NCI-H2196 (cell line): ENCODE data around the gene BAG5.

Experiments
- DNase-seq: peaks from one replicate; lab custom pipeline; 2025; ENCODE audit not compliant: unreplicated experiment; lab: John Stamatoyannopoulos, UW

The BAG5 gene

GRCh38 chr14:103535891-103536565 is 26.4 kb downstream of the BAG5 start:
- no peak for DNase-seq

DNA sequence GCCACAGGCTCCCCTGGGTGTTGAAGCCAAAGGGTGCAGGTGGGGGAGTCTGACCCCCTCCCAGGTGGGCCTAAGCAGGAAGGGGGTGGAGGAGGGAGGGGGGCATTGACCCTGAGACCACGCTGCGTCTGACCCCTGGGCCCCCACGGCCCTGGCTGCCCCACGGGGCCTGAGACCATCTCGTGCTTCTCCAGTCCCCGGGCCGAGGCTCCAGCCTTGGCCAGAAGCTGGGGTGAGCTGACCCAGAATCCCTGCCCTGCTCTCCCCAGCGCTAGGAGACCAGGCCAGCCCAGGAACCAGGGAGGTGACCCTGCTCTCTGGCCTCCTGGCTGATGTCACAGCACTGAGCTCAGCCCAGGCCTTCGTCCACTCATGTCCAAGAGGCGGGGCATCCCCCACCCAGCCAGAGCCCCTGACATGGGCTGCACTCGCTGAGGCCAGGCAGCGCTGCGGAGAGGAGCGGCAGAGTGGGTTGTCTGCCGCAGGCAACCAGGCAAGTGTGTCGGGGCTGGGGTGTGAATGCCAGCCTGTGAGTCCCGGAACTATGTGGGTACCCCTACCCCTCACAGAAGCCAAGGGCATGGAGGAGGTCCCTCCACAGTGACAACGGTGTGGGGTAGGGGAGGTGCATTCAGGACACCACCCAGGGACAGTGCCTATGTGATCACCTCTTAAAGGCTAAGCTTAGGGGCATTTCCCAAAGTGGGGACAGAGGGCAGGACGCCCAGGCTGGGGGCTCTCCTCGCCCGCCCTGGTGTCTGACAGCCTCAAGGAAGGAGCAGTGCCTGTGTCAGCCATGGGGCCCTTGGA is 27.2 kb downstream of the BAG5 start:
- no peak for DNase-seq

DNA sequence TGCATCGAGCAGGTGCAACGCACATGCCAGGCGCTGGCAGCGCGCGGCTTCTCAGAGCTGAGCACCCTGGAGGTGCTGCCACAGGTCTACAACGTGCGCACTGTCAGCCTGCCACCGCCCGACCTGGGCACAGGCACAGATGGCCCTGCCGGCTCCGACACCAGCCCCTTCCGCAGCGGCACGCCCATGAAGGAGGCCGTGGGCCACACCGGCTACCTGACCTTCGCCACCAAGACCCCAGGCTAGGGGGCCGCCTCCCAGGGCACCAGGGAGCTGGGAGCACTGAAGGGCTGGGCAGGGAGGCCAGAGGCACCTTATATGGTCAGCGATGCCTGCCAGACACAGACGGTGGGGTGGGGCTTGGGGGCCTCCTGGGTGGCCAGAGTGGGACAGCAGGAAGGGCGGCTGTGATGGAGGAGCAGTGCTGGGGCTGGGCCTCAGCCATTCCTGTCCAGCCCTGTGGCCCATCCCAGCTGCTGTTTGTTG is 27.8 kb downstream of the BAG5 start:
- no peak for DNase-seq

- DNase-seq: no peak
These were observed 28.4 kb downstream of the BAG5 start for GRCh38 chr14:103533999-103534575.

- no peak for DNase-seq
These were observed 29.1 kb downstream of the BAG5 start for GRCh38 chr14:103533137-103533998.

DNA sequence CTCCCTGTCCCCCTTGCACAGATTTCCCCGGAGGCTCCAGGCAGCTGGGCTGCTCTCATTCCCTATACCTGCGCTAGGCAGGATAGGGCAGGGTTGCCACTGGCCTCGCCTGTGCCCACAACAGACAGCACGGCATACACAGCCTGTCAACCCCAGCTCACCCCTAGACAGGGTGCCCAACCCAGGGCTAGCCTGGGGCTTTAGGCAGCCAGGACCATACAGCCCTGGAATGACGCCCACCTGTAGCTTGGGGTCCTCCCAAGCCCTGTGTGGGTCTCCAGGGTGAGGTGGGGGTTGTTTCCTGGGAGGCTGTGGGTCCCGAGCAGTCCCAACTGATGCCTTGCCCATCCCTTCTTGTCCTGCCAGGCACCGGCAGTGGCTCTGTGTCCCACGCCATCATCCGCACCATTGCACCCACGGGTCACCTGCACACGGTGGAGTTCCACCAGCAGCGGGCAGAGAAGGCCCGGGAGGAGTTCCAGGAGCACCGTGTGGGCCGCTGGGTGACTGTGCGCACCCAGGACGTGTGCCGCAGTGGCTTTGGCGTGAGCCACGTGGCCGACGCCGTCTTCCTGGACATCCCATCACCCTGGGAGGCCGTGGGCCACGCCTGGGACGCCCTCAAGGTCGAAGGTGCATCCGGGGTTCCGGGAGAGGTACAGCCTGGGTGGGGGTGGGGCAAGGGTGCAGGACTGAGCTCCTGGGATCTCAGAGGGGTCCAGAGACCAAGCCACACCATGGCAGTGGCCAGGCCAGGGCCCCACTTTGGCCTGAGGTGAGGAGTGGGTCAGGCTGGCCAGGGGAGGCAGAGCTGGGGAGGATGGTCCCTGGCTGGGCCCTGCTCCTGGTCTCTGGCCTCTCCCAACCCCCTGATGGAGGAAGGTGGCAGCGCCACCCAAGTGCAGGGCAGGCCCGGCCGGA is 30.0 kb downstream of the BAG5 start:
- no peak for DNase-seq

DNA sequence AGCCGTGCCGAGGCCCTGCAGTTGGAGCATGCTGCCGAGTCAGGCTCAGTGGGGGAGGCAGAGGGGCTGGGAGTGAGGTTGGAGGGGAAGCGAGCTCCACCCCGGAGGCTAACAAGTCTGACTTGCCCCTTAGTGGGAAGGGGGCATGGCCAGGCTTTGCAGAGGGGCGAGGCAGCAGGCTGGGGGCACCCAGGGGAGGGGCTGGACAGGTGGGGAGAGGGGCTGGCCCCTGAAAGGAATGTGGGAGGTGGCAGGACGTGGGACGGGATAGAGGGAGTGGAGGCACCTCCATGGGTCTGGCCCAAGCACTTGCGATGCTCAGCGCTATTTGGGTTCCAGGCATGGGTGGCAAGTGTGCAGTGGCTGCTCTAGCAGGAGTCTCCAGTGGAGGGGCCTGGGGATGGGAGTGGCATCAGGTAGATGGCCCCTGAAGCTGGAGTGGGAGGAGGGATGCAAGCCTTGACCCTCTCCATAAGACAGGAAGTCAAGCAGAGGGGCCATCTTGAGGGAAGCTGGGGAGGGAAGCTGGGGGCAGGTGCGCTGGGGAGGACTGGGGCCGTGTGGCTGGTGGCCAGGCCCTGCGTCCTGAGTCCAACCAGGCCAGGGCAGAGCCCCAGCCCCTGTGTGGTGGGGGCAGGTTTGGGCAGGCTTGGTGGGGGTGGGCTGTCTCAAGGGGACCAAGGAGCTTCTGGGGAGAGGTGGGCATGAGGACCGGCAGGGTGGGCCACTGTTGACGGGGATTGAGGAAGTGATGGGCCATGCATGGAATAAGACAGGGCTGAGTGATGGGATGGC is 30.8 kb downstream of the BAG5 start:
- DNase-seq: no peak

- DNase-seq: no peak
These were observed 31.6 kb downstream of the BAG5 start for GRCh38 chr14:103530831-103531230.

DNA sequence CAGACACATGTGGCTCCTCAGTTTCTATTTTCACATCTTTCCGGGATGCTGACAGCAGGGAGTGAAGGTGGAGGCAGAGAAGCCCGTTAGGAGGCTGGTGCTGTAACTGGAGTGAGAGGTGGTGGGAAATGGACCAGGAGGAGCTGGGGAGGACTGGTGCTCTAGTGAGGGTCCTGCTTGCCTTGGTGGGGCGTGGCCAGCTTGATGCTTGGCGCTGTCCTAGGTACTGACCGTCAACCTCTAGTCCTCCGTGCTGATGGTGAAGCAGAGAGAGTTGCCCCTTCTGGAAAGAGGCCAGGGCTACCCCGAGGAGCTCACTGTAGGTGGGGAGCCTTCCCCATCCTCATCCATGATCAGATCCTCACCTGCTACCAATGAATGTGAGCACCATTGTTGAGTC is 32.1 kb downstream of the BAG5 start:
- no peak for DNase-seq

- no peak for DNase-seq
These were observed 32.8 kb downstream of the BAG5 start for GRCh38 chr14:103529383-103530365.

DNA sequence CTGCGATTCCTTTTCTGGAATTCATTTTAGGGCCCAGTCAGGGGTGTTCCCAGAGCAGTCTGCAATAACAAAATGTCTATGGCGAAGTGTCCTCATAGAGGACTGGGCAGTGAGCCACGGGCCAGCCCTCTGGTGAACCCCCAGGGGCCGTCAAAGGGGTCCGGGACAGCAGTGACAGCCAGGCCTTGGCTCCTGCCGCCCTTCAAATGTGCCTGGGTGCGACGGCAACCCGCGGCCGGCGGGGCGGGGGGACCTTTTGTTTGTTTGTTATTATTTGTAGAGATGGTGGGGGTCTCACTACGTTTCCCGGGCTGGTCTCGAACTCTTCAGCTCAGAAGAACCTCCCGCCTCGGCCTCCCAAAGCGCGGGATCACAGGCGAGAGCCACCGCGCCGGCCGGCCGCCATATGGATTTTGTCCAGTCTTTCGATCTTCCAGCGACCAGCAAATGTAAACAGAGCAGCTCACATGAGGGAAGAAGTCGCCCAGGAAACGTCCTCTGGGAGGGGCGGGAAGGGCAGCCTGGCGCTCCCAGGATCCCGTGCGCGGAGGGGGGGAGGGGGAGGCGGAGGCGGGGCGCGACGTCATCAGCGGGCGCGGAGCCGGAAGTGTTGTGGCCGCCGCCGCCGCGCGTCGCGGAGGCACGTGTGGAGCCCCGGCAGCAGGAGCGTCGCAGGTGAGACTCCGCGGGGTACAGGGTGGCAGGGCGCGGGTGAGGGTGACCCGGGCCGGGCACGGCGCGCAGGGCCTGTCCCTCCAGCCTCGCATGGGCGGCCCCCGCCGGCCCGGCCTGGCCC is 33.7 kb downstream of the BAG5 start, which contains the start of gene TRMT61A:
Gene TRMT61A (plus strand): TSS at position 610 of the 796 bp plus-strand sequence. CDS start 783 bp downstream, outside the sequence.
- DNase-seq: peak; percentile 75

GRCh38 chr14:103528146-103528586 is 34.3 kb downstream of the BAG5 start:
- DNase-seq: no peak

DNA sequence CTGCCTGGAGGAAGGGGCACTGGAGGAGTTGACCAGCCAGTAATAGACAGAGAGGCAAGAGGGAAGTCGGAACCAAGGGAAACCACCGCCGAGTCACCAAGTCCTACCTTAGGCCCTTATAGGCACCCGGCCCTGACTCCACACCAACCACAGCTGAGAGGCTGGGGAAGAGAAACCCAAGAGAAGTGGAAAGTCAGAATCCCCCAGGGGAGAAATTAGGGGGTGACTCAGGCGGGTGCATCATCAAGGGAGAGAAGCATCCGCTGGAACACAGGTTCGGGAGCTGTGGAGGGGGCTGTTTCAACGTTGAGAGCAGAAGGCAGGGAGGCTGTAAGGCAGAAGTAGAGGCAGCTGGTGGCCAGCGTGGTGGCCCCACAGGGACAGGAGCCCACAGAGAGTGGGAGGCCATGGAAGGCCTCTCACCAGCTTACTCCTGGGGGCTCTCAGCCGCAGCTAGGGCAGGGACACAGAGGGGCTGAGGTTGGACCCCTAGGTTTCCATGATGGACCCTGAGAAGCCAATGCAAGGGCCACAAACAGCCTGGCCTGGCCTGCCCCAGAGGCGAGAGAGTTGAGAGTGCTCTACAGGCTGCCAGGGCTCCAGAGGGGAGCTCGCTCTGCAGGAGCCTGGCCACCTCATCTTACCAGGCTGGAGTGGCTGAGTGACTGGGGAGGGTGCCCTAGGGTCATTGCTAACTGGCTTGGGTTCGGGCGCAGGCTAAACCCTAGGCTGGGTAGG is 34.9 kb downstream of the BAG5 start:
- no peak for DNase-seq

GRCh38 chr14:103526914-103527248 is 35.6 kb downstream of the BAG5 start:
- DNase-seq: no peak

DNA sequence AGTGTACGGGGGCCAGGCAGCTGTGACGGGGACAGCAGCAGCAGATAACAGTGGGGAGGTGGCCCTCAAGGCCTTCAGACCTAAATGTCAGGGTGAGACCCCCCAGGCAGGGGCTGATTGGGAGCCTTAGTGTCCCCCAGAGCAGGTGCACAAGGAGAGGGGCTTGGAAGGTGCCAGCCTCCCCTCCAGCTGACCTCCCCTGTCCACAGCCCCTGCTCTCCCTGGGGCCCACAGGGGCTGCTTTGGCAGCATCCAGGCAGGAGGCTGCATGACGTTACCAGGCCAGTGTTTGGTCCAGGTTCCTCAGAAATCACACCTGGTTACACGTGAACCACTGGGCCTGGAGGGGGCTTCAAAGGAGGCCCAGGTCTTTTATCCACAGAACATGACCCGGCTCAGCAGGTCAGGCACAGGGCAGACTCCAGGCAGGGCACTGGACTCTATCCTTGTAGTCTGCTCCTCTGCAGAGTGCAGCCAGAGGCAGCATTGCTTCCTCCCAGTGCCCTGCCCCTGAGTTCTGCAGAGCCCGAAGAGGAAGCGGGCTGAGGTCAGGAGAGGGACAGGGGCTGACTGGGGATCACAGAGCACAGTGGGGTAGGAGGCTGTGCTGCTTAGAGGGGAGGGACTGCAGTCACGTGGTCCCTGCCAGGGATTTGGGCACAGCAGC is 36.1 kb downstream of the BAG5 start:
- DNase-seq: no peak
